Esophagus squamous epithelium (tissue), 4 donors: ENCODE measurements around the gene HNRNPC.

Experiments
- CTCF ChIP-seq, 6 experiments: fragments of 450-650 bp in 4 of 6; fragments of 200-600 bp in 2 of 6; sonication (generic) in 2 of 6; IDR thresholded peaks; one replicate each; pipeline ENCODE4 v1.5.1; 2016 to 2019; ENCODE audit warnings: antibody characterized with exemption in 6 of 6, mild to moderate bottlenecking in 4 of 6, moderate library complexity in 4 of 6
- POLR2A ChIP-seq, 4 donors: fragments of 450-650 bp; IDR thresholded peaks; one replicate each; pipeline ENCODE4 v1.6.1; 2017; ENCODE audit warnings: antibody characterized with exemption in 4 of 4, mild to moderate bottlenecking in 4 of 4, moderate library complexity in 3 of 4

GRCh38 chr14:21182166-21182565 lies 87.1 kb downstream of the HNRNPC start:
- no peak for TF ChIP-seq CTCF (IDR thresholded peaks at IDR 0.05)
- TF ChIP-seq POLR2A (IDR thresholded peaks at IDR 0.05), result no peak
